HG03045 (cell line): ENCODE results near the gene MACROD2.
A peak's percentile ranks its signal among the peaks of the same experiment; 100 is the strongest.

Experiments
- ATAC-seq: cut with Tn5 transposase; IDR thresholded peaks from one replicate; pipeline ENCODE4 v1.9.1; 2021; ENCODE audit warnings: mild to moderate bottlenecking, moderate library complexity; ENCODE audit not compliant: unreplicated experiment

Gene MACROD2

GRCh38 chr20:14331646-14332045, 336.3 kb downstream of the MACROD2 start:
- no peak for ATAC-seq

- ATAC-seq, result no peak
Measured at GRCh38 chr20:14332866-14333265, 337.6 kb downstream of the MACROD2 start.

GRCh38 chr20:14333721-14334120, 338.4 kb downstream of the MACROD2 start:
- no peak for ATAC-seq

- no peak for ATAC-seq
Measured at GRCh38 chr20:14334306-14334930, 339.1 kb downstream of the MACROD2 start.

GRCh38 chr20:14335052-14335451, 339.7 kb downstream of the MACROD2 start:
- ATAC-seq, result no peak

- ATAC-seq, result no peak
Measured at GRCh38 chr20:14336686-14337085, 341.4 kb downstream of the MACROD2 start.

GRCh38 chr20:14337400-14338171, 342.3 kb downstream of the MACROD2 start, which contains the start of gene FLRT3:
TSS of gene FLRT3 (minus strand) at chr20:14337612. CDS start at chr20:14327506, 10,106 bp downstream.
- peak; percentile 94 for ATAC-seq

GRCh38 chr20:14341801-14342200, 346.5 kb downstream of the MACROD2 start:
- ATAC-seq, result no peak

GRCh38 chr20:14342918-14343317, 347.6 kb downstream of the MACROD2 start:
- ATAC-seq, result no peak

- ATAC-seq, result no peak
Measured at GRCh38 chr20:14343491-14344065, 348.3 kb downstream of the MACROD2 start.

- ATAC-seq, result no peak
Measured at GRCh38 chr20:14344746-14345145, 349.4 kb downstream of the MACROD2 start.

- ATAC-seq, result no peak
Measured at GRCh38 chr20:14355791-14356190, 360.5 kb downstream of the MACROD2 start.

- ATAC-seq, result no peak
Measured at GRCh38 chr20:14360416-14360815, 365.1 kb downstream of the MACROD2 start.

GRCh38 chr20:14361509-14362345, 366.4 kb downstream of the MACROD2 start:
- no peak for ATAC-seq

GRCh38 chr20:14374196-14374595, 378.9 kb downstream of the MACROD2 start:
- ATAC-seq, result no peak

GRCh38 chr20:14375416-14375985, 380.2 kb downstream of the MACROD2 start:
- no peak for ATAC-seq

- ATAC-seq, result no peak
Measured at GRCh38 chr20:14378326-14378725, 383.0 kb downstream of the MACROD2 start.

- ATAC-seq, result no peak
Measured at GRCh38 chr20:14383335-14383734, 388.0 kb downstream of the MACROD2 start.

- ATAC-seq, result no peak
Measured at GRCh38 chr20:14384416-14385175, 389.3 kb downstream of the MACROD2 start.

- ATAC-seq, result no peak
Measured at GRCh38 chr20:14385176-14385740, 389.9 kb downstream of the MACROD2 start.
